K562 (cell line): ENCODE data around the gene ZNF584. TPM values are rescaled to one million over a fixed set of nuclear protein-coding genes. Genes with fewer than 3 reads are reported as not detected.

Experiments
- ATF2 ChIP-seq: sonication (generic); formaldehyde crosslinking; IDR thresholded peaks from 2 replicates; pipeline ENCODE4 v1.8.1; 2022; ENCODE audit warnings: missing genetic modification reagents
- CTBP1 ChIP-seq: fragments of 450-650 bp; IDR thresholded peaks from 2 replicates; pipeline ENCODE4 v1.6.1; 2016; ENCODE audit warnings: borderline replicate concordance
- DLX4 ChIP-seq: fragments of 250-450 bp; sonication (Bioruptor Pico); IDR thresholded peaks from 2 replicates; pipeline ENCODE4 v1.6.1; 2021; ENCODE audit warnings: mild to moderate bottlenecking
- ERF ChIP-seq: fragments of 450-650 bp; formaldehyde crosslinking; IDR thresholded peaks from 2 replicates; pipeline ENCODE4 v1.4.0; 2020; ENCODE audit warnings: mild to moderate bottlenecking, mixed read lengths
- ESRRB ChIP-seq: fragments of 250-450 bp; sonication (Bioruptor Pico); IDR thresholded peaks from 2 replicates; pipeline ENCODE4 v1.5.0; 2020; ENCODE audit warnings: mild to moderate bottlenecking, moderate library complexity, borderline replicate concordance
- ETV1 ChIP-seq: fragments of 450-650 bp; conservative IDR thresholded peaks from 2 replicates; pipeline ENCODE4 v1.6.1; 2016; ENCODE audit warnings: missing genetic modification characterization, control low read depth, low read depth, missing compliant biosample characterization
- HBP1 ChIP-seq: fragments of 450-650 bp; formaldehyde crosslinking; IDR thresholded peaks from 2 replicates; pipeline ENCODE4 v1.4.0; 2022; ENCODE audit warnings: missing genetic modification characterization
- JUN ChIP-seq, 2 experiments: sonication (generic) in 1 of 2; formaldehyde crosslinking in 1 of 2; IDR thresholded peaks; 2 replicates each; pipeline versions ENCODE4 v1.6.1 to v1.8.0; 2012 to 2022; ENCODE audit warnings: borderline replicate concordance in 2 of 2, mild to moderate bottlenecking in 2 of 2, improper control_type of control experiment in 1 of 2, low read depth in 1 of 2, low read length in 1 of 2, missing genetic modification reagents in 1 of 2
- KAT2B ChIP-seq: IDR thresholded peaks from one replicate; pipeline ENCODE4 v1.6.1; 2012; ENCODE audit warnings: low read depth, mild to moderate bottlenecking, control low read depth, inconsistent platforms, low read length, moderate library complexity
- KLF16 ChIP-seq: IDR thresholded peaks from 2 replicates; pipeline ENCODE4 v1.6.1; 2016; ENCODE audit warnings: antibody characterized with exemption
- KLF6 ChIP-seq: fragments of 250-450 bp; sonication (Bioruptor Pico); IDR thresholded peaks from 2 replicates; pipeline ENCODE4 v1.4.0; 2020; ENCODE audit warnings: mild to moderate bottlenecking, moderate library complexity, borderline replicate concordance
- NFE2 ChIP-seq: IDR thresholded peaks from 2 replicates; pipeline ENCODE4 v1.6.1; 2014; ENCODE audit warnings: antibody characterized with exemption, low read depth
- NR2F6 ChIP-seq: fragments of 450-650 bp; formaldehyde crosslinking; IDR thresholded peaks from 2 replicates; pipeline ENCODE4 v1.4.0; 2020; ENCODE audit warnings: mild to moderate bottlenecking
- POLR2A ChIP-seq: fragments of 450-650 bp; conservative IDR thresholded peaks from 2 replicates; pipeline ENCODE4 v1.6.1; 2016
- POLR2AphosphoS2 ChIP-seq: IDR thresholded peaks from 2 replicates; pipeline ENCODE4 v1.6.1; 2012; ENCODE audit warnings: low read length, improper control_type of control experiment
- TGIF2 ChIP-seq: sonication (generic); formaldehyde crosslinking; IDR thresholded peaks from 2 replicates; pipeline ENCODE4 v1.8.1; 2022; ENCODE audit warnings: mild to moderate bottlenecking, missing genetic modification reagents, moderate library complexity
- THAP12 ChIP-seq: fragments of 250-450 bp; sonication (Bioruptor Pico); IDR thresholded peaks from 2 replicates; pipeline ENCODE4 v1.9.0; 2021; ENCODE audit warnings: mild to moderate bottlenecking, inconsistent platforms
- ZHX1 ChIP-seq: fragments of 150-350 bp; conservative IDR thresholded peaks from 2 replicates; pipeline ENCODE4 v1.6.1; 2014; ENCODE audit warnings: low read length
- ZNF12 ChIP-seq: sonication (generic); formaldehyde crosslinking; IDR thresholded peaks from 2 replicates; pipeline ENCODE4 v1.4.0; 2020; ENCODE audit warnings: mild to moderate bottlenecking, missing genetic modification reagents
- ZNF184 ChIP-seq: sonication (generic); formaldehyde crosslinking; IDR thresholded peaks from 2 replicates; pipeline ENCODE4 v1.5.0; 2020; ENCODE audit warnings: missing genetic modification reagents
- ZNF785 ChIP-seq: fragments of 250-450 bp; sonication (Bioruptor Pico); IDR thresholded peaks from 2 replicates; pipeline ENCODE4 v1.4.0; 2020; ENCODE audit warnings: mild to moderate bottlenecking
- polyA plus RNA-seq, 8 experiments: library from polyadenylated mRNA; depleted of rRNA in 4 of 8; stranded (reverse) in 5 of 8; unstranded in 3 of 8; fragments of >200 nt; fragmentation: Nextera tagmentation in 2 of 8; fragmentation: Illumina TruSeq in 1 of 8; extraction: Ambion mirVana in 2 of 8; extraction: Trizol in 1 of 8; gene quantifications; 2 replicates each; pipeline versions ENCODE4 v1.2.1 to v1.2.3, GENCODE V29; 2011 to 2014; ENCODE audit warnings: inconsistent platforms in 1 of 8, missing spikeins in 1 of 8
- total RNA-seq, 7 experiments: library from RNA; depleted of rRNA in 6 of 7; stranded (reverse); fragments of >200 nt in 6 of 7; fragmentation: Illumina TruSeq in 2 of 7; extraction: Trizol in 2 of 7; gene quantifications; 2 replicates each; pipeline versions ENCODE4 v1.2.1 to v1.2.3, GENCODE V29; 2011 to 2021; ENCODE audit warnings: low replicate concordance in 1 of 7

ZNF584 gene
- total and polyA plus RNA-seq, 9 of the 15 experiments (the other 6 are each of a cell fraction or from before 2014, with no cell fraction given): 5.8 to 43.4 (median 24.6) TPM

- TF ChIP-seq ZHX1 (no peak), TGIF2 (CRISPR knock-in tag) (no peak), ETV1 (tag) (no peak), NR2F6 (CRISPR knock-in tag) (no peak), ERF (no peak), POLR2AphosphoS2 (no peak), DLX4 (CRISPR knock-in tag) (no peak), NFE2 (no peak), ZNF785 (CRISPR knock-in tag) (no peak), HBP1 (CRISPR knock-in tag) (no peak), ZNF184 (CRISPR knock-in tag) (no peak), CTBP1 (no peak), KAT2B (no peak), ZNF12 (CRISPR knock-in tag) (peak; percentile 76; the same call in 1 of the 2 replicates), ESRRB (CRISPR knock-in tag) (no peak), ATF2 (CRISPR knock-in tag) (no peak), POLR2A (no peak), KLF16 (no peak), THAP12 (CRISPR knock-in tag) (no peak), KLF6 (CRISPR knock-in tag) (no peak), JUN (IDR thresholded peaks at IDR 0.05; ENCODE audit: borderline replicate concordance, low read depth, low read length) (no peak), JUN (CRISPR knock-in tag; IDR thresholded peaks at IDR 0.05; ENCODE audit: borderline replicate concordance) (no peak)
These were observed 22.4 kb upstream of the ZNF584 start (continued) for GRCh38 chr19:58385891-58386575.
